SK-N-SH (cell line): ENCODE results near the gene ELN. TPM values are rescaled to one million over a fixed set of nuclear protein-coding genes. Genes with fewer than 3 reads are reported as not detected.

Experiments used
- CTCF ChIA-PET: fragments of 300-600, 350-600 bp; formaldehyde crosslinking; extraction: SDS; loops from one replicate; lab custom pipeline; 2021; lab: Yijun Ruan, JAX
- POLR2A ChIA-PET: fragments of 350-600 bp; sonication (Branson Sonifier 250); formaldehyde crosslinking; extraction: SDS; loops from one replicate; lab custom pipeline; 2020; ENCODE audit warnings: antibody characterized with exemption, inconsistent platforms; lab: Yijun Ruan, JAX
- DNase-seq: peaks from one replicate; pipeline ENCODE4 v3.0.0; 2012
- H2AFZ ChIP-seq: fragments of 200-600 bp; sonication (generic); 2 replicates; pipeline ENCODE4 v1.8.1; 2016; ENCODE audit warnings: antibody characterized with exemption, mild to moderate bottlenecking, low read depth
- H3F3A ChIP-seq: fragments of 200-600 bp; sonication (generic); replicated peaks from 2 replicates; pipeline ENCODE3; 2016; ENCODE audit warnings: antibody characterized with exemption, mild to moderate bottlenecking; ENCODE audit not compliant: insufficient read depth
- H3K27ac ChIP-seq, 2 experiments: fragments of 200-500 bp in 1 of 2; fragments of 200-600 bp in 1 of 2; sonication (Bioruptor generic) in 1 of 2; sonication (generic), shearing (Covaris generic) in 1 of 2; 2 replicates each; pipeline versions ENCODE4 v1.5.1 to v1.6.1; 2014 to 2016; ENCODE audit warnings: low read depth in 2 of 2, inconsistent platforms in 1 of 2, low read length in 1 of 2, mild to moderate bottlenecking in 1 of 2, mixed read lengths in 1 of 2
- H3K27me3 ChIP-seq: fragments of 200-600 bp; sonication (generic), shearing (Covaris generic); 2 replicates; pipeline ENCODE4 v1.6.1; 2016; ENCODE audit warnings: mixed run types; ENCODE audit not compliant: insufficient read depth
- H3K36me3 ChIP-seq, 2 experiments: fragments of 200-500 bp in 1 of 2; fragments of 200-600 bp in 1 of 2; sonication (Bioruptor generic) in 1 of 2; sonication (generic) in 1 of 2; replicated peaks in 1 of 2; 2 replicates each; pipeline versions ENCODE3 to v1.5.1; 2014 to 2016; ENCODE audit warnings: low read length in 1 of 2, mild to moderate bottlenecking in 1 of 2; ENCODE audit not compliant: insufficient read depth in 2 of 2, control insufficient read depth in 1 of 2
- H3K4me1 ChIP-seq, 2 experiments: fragments of 200-500 bp in 1 of 2; fragments of 200-600 bp in 1 of 2; sonication (Bioruptor generic) in 1 of 2; sonication (generic), shearing (Covaris generic) in 1 of 2; 2 replicates each; pipeline versions ENCODE4 v1.5.1 to v1.6.1; 2014 to 2016; ENCODE audit warnings: low read depth in 1 of 2, low read length in 1 of 2, mixed run types in 1 of 2; ENCODE audit not compliant: insufficient read depth in 2 of 2, control insufficient read depth in 1 of 2
- H3K4me2 ChIP-seq: fragments of 200-600 bp; sonication (generic), shearing (Covaris generic); 2 replicates; pipeline ENCODE4 v1.6.1; 2017; ENCODE audit warnings: mixed run types
- H3K4me3 ChIP-seq, 2 experiments: fragments of 200-500 bp in 1 of 2; fragments of 200-600 bp in 1 of 2; sonication (Bioruptor generic) in 1 of 2; sonication (generic), shearing (Covaris generic) in 1 of 2; 2 replicates each; pipeline versions ENCODE4 v1.5.1 to v1.8.1; 2014 to 2016; ENCODE audit warnings: low read depth in 2 of 2, inconsistent platforms in 1 of 2, low read length in 1 of 2, mild to moderate bottlenecking in 1 of 2, mixed read lengths in 1 of 2, moderate library complexity in 1 of 2
- H3K79me2 ChIP-seq: fragments of 200-600 bp; sonication (generic); 2 replicates; pipeline ENCODE4 v1.8.1; 2017; ENCODE audit warnings: mild to moderate bottlenecking; ENCODE audit not compliant: insufficient read depth
- H3K9ac ChIP-seq: fragments of 200-600 bp; sonication (generic); 2 replicates; pipeline ENCODE4 v1.6.1; 2017; ENCODE audit warnings: mixed run types
- H3K9me2 ChIP-seq: fragments of 200-600 bp; sonication (generic); 2 replicates; pipeline ENCODE4 v1.6.1; 2017; ENCODE audit warnings: mixed run types
- H3K9me3 ChIP-seq: fragments of 200-600 bp; sonication (generic); 2 replicates; pipeline ENCODE4 v1.6.1; 2017; ENCODE audit warnings: mixed run types, mild to moderate bottlenecking, moderate library complexity
- H4K20me1 ChIP-seq: fragments of 200-600 bp; sonication (generic); 2 replicates; pipeline ENCODE4 v1.6.1; 2017; ENCODE audit warnings: mild to moderate bottlenecking, mixed run types; ENCODE audit not compliant: insufficient read depth
- ELF1 ChIP-seq: IDR thresholded peaks from 2 replicates; pipeline ENCODE4 v1.4.0; 2012
- EP300 ChIP-seq, 2 experiments: IDR thresholded peaks; 2 replicates each; pipeline versions ENCODE4 v1.4.0 to v1.6.1; 2012; ENCODE audit warnings: borderline replicate concordance in 1 of 2, low read depth in 1 of 2, low read length in 1 of 2
- FOXJ3 ChIP-seq: sonication (generic); formaldehyde crosslinking; IDR thresholded peaks from 2 replicates; pipeline ENCODE4 v1.5.1; 2020; ENCODE audit warnings: mild to moderate bottlenecking, missing genetic modification reagents
- GATA2 ChIP-seq: sonication (generic); formaldehyde crosslinking; IDR thresholded peaks from 2 replicates; pipeline ENCODE4 v1.5.0; 2020; ENCODE audit warnings: mild to moderate bottlenecking, missing genetic modification reagents
- IRF3 ChIP-seq: fragments of 150-350 bp; IDR thresholded peaks from 2 replicates; pipeline ENCODE4 v1.6.1; 2016; ENCODE audit warnings: mild to moderate bottlenecking, low read depth, low read length
- JUND ChIP-seq: IDR thresholded peaks from 2 replicates; pipeline ENCODE4 v1.4.0; 2012
- NFIC ChIP-seq: IDR thresholded peaks from 2 replicates; pipeline ENCODE4 v1.4.0; 2012; ENCODE audit warnings: borderline replicate concordance
- NRF1 ChIP-seq: IDR thresholded peaks from 2 replicates; pipeline ENCODE4 v1.6.1; 2012; ENCODE audit warnings: low read depth, mild to moderate bottlenecking, low read length
- PBX3 ChIP-seq: IDR thresholded peaks from 2 replicates; pipeline ENCODE4; 2012
- POLR2AphosphoS5 ChIP-seq: IDR thresholded peaks from 2 replicates; pipeline ENCODE4 v1.6.1; 2012; ENCODE audit warnings: low read depth, low read length
- RCOR1 ChIP-seq: fragments of 150-350 bp; IDR thresholded peaks from 2 replicates; pipeline ENCODE4 v1.6.1; 2017; ENCODE audit warnings: antibody characterized with exemption, low read length
- RFX5 ChIP-seq: IDR thresholded peaks from 2 replicates; pipeline ENCODE4 v1.6.1; 2012; ENCODE audit warnings: mild to moderate bottlenecking, improper control_type of control experiment, low read length
- RXRA ChIP-seq: IDR thresholded peaks from 2 replicates; pipeline ENCODE4 v1.4.0; 2012; ENCODE audit warnings: low read depth, mild to moderate bottlenecking, borderline replicate concordance
- SIN3A ChIP-seq: IDR thresholded peaks from 2 replicates; pipeline ENCODE4 v1.6.1; 2012; ENCODE audit warnings: low read depth, mild to moderate bottlenecking, low read length, moderate library complexity, borderline replicate concordance
- SMC3 ChIP-seq: IDR thresholded peaks from 2 replicates; pipeline ENCODE4 v1.6.1; 2012; ENCODE audit warnings: low read depth, low read length, improper control_type of control experiment
- USF1 ChIP-seq: IDR thresholded peaks from 2 replicates; pipeline ENCODE4 v1.4.0; 2012; ENCODE audit warnings: low read depth, borderline replicate concordance
- WGBS: methylation state at CpG from one replicate; pipeline ENCODE4 v1.1.6; 2017; ENCODE audit warnings: low lambda C conversion rate; 5-methylcytosine and 5-hydroxymethylcytosine counted together
- polyA plus RNA-seq, 3 experiments: library from polyadenylated mRNA; depleted of rRNA; stranded (reverse); fragments of >200 nt; gene quantifications; 2 replicates each; pipeline ENCODE4 v1.2.3, GENCODE V29; 2012
- TF ChIP-seq, protein P1 (sequence below): IDR thresholded peaks from 2 replicates; pipeline ENCODE4 v1.4.0; 2012; ENCODE audit warnings: low read depth, borderline replicate concordance
- TF ChIP-seq, protein P2 (sequence below): IDR thresholded peaks from 2 replicates; pipeline ENCODE4 v1.4.0; 2012; ENCODE audit warnings: low read depth
- TF ChIP-seq, protein P3 (sequence below): IDR thresholded peaks from 2 replicates; pipeline ENCODE4 v1.6.1; 2012; ENCODE audit warnings: mild to moderate bottlenecking, low read depth, low read length, moderate library complexity

ELN gene
- polyA plus RNA-seq, 1 of the 3 experiments (the other 2 are of a cell fraction): 12.5 TPM

DNA sequence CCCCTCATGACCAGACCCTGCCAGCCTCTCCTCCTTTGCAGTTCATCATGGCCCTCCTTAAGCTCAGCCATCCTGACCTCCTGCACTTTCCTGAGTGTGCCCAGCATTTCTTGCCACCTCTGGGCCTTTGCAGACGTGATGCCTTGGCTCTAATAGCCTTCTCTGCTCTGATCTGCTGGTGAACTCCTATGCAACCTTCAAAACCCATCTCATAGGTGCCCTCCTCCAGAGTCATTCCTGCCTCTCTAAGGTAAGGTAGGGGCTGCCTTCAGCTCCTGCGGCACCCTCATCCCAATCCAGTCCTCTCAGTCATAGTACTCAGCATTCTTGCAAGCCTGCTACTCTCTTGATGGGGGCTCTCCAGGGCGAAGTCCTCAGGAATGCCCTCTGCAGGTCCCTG, 19.3 kb upstream of the ELN start:
- TF ChIP-seq, protein P1, sequence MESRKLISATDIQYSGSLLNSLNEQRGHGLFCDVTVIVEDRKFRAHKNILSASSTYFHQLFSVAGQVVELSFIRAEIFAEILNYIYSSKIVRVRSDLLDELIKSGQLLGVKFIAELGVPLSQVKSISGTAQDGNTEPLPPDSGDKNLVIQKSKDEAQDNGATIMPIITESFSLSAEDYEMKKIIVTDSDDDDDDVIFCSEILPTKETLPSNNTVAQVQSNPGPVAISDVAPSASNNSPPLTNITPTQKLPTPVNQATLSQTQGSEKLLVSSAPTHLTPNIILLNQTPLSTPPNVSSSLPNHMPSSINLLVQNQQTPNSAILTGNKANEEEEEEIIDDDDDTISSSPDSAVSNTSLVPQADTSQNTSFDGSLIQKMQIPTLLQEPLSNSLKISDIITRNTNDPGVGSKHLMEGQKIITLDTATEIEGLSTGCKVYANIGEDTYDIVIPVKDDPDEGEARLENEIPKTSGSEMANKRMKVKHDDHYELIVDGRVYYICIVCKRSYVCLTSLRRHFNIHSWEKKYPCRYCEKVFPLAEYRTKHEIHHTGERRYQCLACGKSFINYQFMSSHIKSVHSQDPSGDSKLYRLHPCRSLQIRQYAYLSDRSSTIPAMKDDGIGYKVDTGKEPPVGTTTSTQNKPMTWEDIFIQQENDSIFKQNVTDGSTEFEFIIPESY: no peak
- TF ChIP-seq PBX3 (no peak), JUND (no peak), RFX5 (no peak), POLR2AphosphoS5 (no peak), EP300 (IDR thresholded peaks at IDR 0.05; ENCODE audit: borderline replicate concordance in 1 of 2, low read depth in 1 of 2, low read length in 1 of 2) (no peak), ELF1 (no peak), SIN3A (no peak), RXRA (no peak), IRF3 (no peak), NFIC (no peak), GATA2 (CRISPR knock-in tag) (no peak), USF1 (no peak)
- POLR2A ChIA-PET: no interaction called here
- no peak overlapping the region for H3K9ac ChIP-seq
- no peaks in the 10 kb centered on the region for H3K36me3 ChIP-seq
- H3K9me3 ChIP-seq: no peaks in the 10 kb centered on the region
- H2AFZ ChIP-seq: no peak overlapping the region
- CTCF ChIA-PET: interaction anchor here (1.0 to 1.3 kb wide), 4 partner anchors 15 to 198 kb away, joined by 3 read pairs; no protein-coding TSS in a partner anchor
- H3K27ac ChIP-seq: no peak overlapping the region
- H3K79me2 ChIP-seq: peaks cover under 1% of the 10 kb centered on the region; the same call in 1 of the 2 replicates
- H3F3A ChIP-seq: peaks cover 10% of the 10 kb centered on the region
- 85% methylated on average over 3 of the region's 3 CpGs for WGBS
- H3K4me1 ChIP-seq: peaks cover 5 to 23% of the 10 kb centered on the region in 2 experiments; a peak in 2 of 4 replicates
- no peaks in the 10 kb centered on the region for H3K9me2 ChIP-seq
- DNase-seq: no peak
- no peak overlapping the region for H3K4me2 ChIP-seq
- no peaks in the 10 kb centered on the region for H4K20me1 ChIP-seq
- H3K27me3 ChIP-seq: no peaks in the 10 kb centered on the region
- H3K4me3 ChIP-seq: no peak overlapping the region

DNA sequence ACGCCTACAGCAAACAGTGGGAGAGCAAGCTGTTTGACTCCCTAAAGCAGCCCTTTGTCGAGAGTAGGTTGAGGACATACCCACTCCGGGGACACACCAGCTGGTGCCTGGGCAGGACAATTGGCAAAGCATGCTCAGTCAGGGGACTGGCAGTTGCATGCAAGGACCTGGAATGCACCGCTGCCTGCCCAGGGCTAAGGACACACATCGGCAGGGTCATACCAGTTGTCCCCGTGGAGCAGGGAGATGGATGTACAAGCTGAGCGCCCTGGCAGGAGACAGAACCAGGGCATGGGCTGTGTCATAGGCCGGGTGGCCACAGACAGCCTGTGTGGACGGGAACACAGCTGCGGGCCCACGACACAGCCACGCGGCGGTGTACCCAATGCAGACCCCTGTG, 18.3 kb upstream of the ELN start:
- no peak overlapping the region for H3K27ac ChIP-seq
- H4K20me1 ChIP-seq: no peaks in the 10 kb centered on the region
- peaks cover 10% of the 10 kb centered on the region for H3F3A ChIP-seq
- no peaks in the 10 kb centered on the region for H3K79me2 ChIP-seq
- no peak overlapping the region for H3K4me3 ChIP-seq
- no peaks in the 10 kb centered on the region for H3K27me3 ChIP-seq
- CTCF ChIA-PET: interaction anchor here (1.0 to 1.3 kb wide), 3 partner anchors 8 to 115 kb away, joined by 3 to 5 read pairs (median 3); no protein-coding TSS in a partner anchor
- 95% methylated on average over 6 of the region's 14 CpGs for WGBS
- peaks cover 5 to 27% of the 10 kb centered on the region in 2 experiments; a peak in 2 of 4 replicates for H3K4me1 ChIP-seq
- H2AFZ ChIP-seq: no peak overlapping the region
- no peaks in the 10 kb centered on the region for H3K9me2 ChIP-seq
- no peak overlapping the region for H3K4me2 ChIP-seq
- H3K9ac ChIP-seq: no peak overlapping the region
- no peaks in the 10 kb centered on the region for H3K36me3 ChIP-seq
- POLR2A ChIA-PET: no interaction called here
- no peaks in the 10 kb centered on the region for H3K9me3 ChIP-seq
- no peak for DNase-seq
- TF ChIP-seq FOXJ3 (CRISPR knock-in tag) (no peak), GATA2 (CRISPR knock-in tag) (no peak), SIN3A (no peak), NRF1 (no peak), RCOR1 (no peak), SMC3 (no peak), EP300 (IDR thresholded peaks at IDR 0.05; ENCODE audit: borderline replicate concordance in 1 of 2, low read depth in 1 of 2, low read length in 1 of 2) (no peak), POLR2AphosphoS5 (no peak), RFX5 (no peak)
- TF ChIP-seq, protein P2, sequence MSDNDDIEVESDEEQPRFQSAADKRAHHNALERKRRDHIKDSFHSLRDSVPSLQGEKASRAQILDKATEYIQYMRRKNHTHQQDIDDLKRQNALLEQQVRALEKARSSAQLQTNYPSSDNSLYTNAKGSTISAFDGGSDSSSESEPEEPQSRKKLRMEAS: no peak
- TF ChIP-seq, protein P3, sequence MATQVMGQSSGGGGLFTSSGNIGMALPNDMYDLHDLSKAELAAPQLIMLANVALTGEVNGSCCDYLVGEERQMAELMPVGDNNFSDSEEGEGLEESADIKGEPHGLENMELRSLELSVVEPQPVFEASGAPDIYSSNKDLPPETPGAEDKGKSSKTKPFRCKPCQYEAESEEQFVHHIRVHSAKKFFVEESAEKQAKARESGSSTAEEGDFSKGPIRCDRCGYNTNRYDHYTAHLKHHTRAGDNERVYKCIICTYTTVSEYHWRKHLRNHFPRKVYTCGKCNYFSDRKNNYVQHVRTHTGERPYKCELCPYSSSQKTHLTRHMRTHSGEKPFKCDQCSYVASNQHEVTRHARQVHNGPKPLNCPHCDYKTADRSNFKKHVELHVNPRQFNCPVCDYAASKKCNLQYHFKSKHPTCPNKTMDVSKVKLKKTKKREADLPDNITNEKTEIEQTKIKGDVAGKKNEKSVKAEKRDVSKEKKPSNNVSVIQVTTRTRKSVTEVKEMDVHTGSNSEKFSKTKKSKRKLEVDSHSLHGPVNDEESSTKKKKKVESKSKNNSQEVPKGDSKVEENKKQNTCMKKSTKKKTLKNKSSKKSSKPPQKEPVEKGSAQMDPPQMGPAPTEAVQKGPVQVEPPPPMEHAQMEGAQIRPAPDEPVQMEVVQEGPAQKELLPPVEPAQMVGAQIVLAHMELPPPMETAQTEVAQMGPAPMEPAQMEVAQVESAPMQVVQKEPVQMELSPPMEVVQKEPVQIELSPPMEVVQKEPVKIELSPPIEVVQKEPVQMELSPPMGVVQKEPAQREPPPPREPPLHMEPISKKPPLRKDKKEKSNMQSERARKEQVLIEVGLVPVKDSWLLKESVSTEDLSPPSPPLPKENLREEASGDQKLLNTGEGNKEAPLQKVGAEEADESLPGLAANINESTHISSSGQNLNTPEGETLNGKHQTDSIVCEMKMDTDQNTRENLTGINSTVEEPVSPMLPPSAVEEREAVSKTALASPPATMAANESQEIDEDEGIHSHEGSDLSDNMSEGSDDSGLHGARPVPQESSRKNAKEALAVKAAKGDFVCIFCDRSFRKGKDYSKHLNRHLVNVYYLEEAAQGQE: no peak
